ENCODE data around the gene MYRIP.

The MYRIP gene

DNA sequence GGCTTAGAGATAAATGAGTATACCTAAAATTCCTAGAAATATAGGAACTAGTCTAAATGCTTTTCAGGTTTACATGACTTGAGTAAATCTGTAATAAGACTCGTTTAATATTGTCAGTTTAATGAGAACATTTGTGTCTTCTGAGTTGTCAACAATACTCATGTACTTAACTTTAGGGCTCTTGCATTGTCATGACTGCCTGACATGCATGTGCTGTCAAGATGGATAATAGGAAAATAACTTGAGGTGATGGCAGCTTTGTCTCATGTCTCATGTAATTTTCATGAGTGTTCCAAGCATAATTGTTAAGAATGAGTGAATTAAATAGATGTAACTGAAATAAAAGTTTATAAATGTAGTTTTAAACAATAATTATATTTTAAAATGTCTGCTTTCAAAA is 455.0 kb downstream of the MYRIP start:
- Histone ChIP-seq H3K4me3 (ENCODE audit: low read depth, low read length) (no peak overlapping the region), H3K27me3 (ENCODE audit: control insufficient read depth, insufficient read depth, low read length) (no peaks in the 10 kb centered on the region), H3K4me2 (ENCODE audit: low read length) (no peak overlapping the region), H2AFZ (no peak overlapping the region), H3K79me2 (no peaks in the 10 kb centered on the region), H3K36me3 (ENCODE audit: control insufficient read depth, insufficient read depth, low read length) (no peaks in the 10 kb centered on the region), H3K27ac (no peak overlapping the region), H3K9me3 (ENCODE audit: control insufficient read depth, low read length) (no peaks in the 10 kb centered on the region), H3K9ac (no peak overlapping the region), H3K4me1 (no peaks in the 10 kb centered on the region)
- TF ChIP-seq, protein P1, sequence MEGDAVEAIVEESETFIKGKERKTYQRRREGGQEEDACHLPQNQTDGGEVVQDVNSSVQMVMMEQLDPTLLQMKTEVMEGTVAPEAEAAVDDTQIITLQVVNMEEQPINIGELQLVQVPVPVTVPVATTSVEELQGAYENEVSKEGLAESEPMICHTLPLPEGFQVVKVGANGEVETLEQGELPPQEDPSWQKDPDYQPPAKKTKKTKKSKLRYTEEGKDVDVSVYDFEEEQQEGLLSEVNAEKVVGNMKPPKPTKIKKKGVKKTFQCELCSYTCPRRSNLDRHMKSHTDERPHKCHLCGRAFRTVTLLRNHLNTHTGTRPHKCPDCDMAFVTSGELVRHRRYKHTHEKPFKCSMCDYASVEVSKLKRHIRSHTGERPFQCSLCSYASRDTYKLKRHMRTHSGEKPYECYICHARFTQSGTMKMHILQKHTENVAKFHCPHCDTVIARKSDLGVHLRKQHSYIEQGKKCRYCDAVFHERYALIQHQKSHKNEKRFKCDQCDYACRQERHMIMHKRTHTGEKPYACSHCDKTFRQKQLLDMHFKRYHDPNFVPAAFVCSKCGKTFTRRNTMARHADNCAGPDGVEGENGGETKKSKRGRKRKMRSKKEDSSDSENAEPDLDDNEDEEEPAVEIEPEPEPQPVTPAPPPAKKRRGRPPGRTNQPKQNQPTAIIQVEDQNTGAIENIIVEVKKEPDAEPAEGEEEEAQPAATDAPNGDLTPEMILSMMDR (IDR thresholded peaks at IDR 0.05): no peak

DNA sequence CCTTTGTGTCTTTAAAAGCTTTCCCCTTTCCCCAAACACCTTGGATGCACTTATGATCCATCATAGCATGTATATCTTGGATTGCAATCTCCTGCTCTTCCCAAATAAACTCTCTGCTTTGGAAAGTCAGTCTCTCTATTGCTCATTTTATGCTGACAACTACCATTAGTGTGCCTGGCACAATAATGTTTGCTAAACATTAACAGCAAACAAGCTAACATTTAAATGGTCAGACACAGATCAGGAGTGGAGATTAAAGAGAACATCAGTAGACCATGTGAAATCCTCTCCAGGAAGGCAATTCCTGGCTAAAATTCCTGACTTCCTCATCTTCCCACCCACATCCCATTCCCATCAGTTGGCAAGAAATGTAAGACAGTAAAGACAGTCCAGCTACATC is 455.8 kb downstream of the MYRIP start:
- TF ChIP-seq, protein P1 (IDR thresholded peaks at IDR 0.05): no peak
- Histone ChIP-seq H2AFZ (no peak overlapping the region), H3K9ac (no peak overlapping the region), H3K4me3 (ENCODE audit: low read depth, low read length) (no peak overlapping the region), H3K79me2 (no peaks in the 10 kb centered on the region), H3K9me3 (ENCODE audit: control insufficient read depth, low read length) (no peaks in the 10 kb centered on the region), H3K4me1 (no peaks in the 10 kb centered on the region), H3K27me3 (ENCODE audit: control insufficient read depth, insufficient read depth, low read length) (no peaks in the 10 kb centered on the region), H3K4me2 (ENCODE audit: low read length) (no peak overlapping the region), H3K27ac (no peak overlapping the region), H3K36me3 (ENCODE audit: control insufficient read depth, insufficient read depth, low read length) (no peaks in the 10 kb centered on the region)

DNA sequence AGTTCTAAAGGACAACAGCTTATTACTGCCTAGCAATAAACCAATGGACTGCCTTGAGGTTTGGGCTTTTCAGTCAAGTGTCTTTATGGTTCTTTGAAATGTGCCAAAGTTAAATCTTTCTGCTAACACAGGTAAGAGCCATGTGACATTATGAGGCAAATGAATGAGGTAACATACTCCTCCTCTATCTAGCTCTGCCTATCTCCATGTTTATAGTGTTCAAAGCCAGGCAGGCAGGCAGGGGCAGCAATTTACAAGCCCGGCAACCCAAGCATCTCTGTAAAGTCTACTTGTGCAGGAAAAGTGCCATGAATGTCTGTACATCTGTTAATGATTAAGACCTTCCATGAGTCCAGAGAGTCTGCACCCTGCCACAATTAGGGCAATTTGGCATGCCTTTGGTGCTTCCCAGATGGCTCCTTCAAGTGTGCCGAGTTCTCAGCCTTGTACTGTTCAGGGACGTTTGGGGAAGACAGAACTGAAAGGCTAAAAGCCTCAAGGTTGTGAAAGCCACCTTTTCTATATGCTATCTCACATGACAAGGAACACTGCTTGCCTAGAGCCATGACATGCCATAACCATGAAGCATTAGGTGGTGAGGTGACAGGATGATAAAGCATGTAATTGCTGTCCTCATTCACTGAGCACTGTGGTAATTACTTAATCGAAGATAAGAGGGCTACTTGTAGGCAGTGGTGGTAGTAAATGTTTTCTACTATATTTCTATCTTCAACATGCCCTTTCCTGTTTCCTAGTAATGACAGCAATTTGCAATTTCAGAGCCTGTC is 458.7 kb downstream of the MYRIP start:
- Histone ChIP-seq H2AFZ (no peak overlapping the region), H3K9ac (no peak overlapping the region), H3K27me3 (ENCODE audit: control insufficient read depth, insufficient read depth, low read length) (no peaks in the 10 kb centered on the region), H3K27ac (no peak overlapping the region), H3K4me2 (ENCODE audit: low read length) (no peak overlapping the region), H3K4me1 (no peaks in the 10 kb centered on the region), H3K4me3 (ENCODE audit: low read depth, low read length) (no peak overlapping the region), H3K36me3 (ENCODE audit: control insufficient read depth, insufficient read depth, low read length) (no peaks in the 10 kb centered on the region), H3K9me3 (ENCODE audit: control insufficient read depth, low read length) (no peaks in the 10 kb centered on the region), H3K79me2 (no peaks in the 10 kb centered on the region)
- TF ChIP-seq, protein P1 (IDR thresholded peaks at IDR 0.05): no peak

DNA sequence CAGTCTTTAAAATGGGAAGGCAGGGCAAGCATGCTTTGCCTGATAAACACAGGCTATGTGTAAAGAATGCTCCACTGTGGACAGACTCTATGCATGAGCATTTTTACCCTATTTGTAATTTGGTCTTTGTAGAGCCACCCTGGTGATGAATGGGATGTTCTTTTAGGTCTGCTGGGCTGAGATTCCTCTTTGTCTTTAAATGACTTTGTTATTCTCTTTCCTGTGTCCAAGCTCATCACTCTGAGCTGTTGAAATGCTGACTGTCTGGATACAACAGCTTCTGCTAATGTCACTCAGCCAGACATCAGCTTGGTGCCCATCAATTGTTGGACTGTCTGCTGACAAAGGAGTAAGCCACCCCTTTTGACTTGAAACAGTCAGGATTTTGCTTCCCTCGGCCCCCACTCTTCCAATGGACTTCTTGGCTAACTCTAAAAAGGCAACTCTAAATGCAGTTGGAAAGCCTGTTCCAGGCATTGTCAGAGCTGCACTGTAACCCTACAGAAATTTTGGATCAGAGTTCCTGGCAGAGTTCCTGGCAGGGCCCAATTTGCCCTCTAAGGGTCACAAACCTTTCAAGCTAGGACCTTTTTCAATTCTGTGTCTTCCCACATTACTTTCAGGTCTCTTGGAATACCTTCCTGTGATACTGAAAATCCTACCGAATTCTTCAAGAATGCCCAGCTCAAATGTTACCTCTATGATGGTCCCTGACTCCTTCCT is 459.6 kb downstream of the MYRIP start:
- no peak overlapping the region for H3K9ac ChIP-seq
- H3K4me2 ChIP-seq (ENCODE audit: low read length): no peak overlapping the region
- no peak overlapping the region for H3K4me3 ChIP-seq (ENCODE audit: low read depth, low read length)
- no peaks in the 10 kb centered on the region for H3K79me2 ChIP-seq
- no peaks in the 10 kb centered on the region for H3K9me3 ChIP-seq (ENCODE audit: control insufficient read depth, low read length)
- no peaks in the 10 kb centered on the region for H3K36me3 ChIP-seq (ENCODE audit: control insufficient read depth, insufficient read depth, low read length)
- TF ChIP-seq, protein P1 (IDR thresholded peaks at IDR 0.05): no peak
- H3K4me1 ChIP-seq: no peaks in the 10 kb centered on the region
- no peak overlapping the region for H3K27ac ChIP-seq
- H2AFZ ChIP-seq: no peak overlapping the region
- H3K27me3 ChIP-seq (ENCODE audit: control insufficient read depth, insufficient read depth, low read length): no peaks in the 10 kb centered on the region
